ENCODE measurements around the gene CSTF1.

The CSTF1 gene

GRCh38 chr20:56430957-56431356, 38.5 kb downstream of the CSTF1 start:
- DNase-seq, result no peak

DNA sequence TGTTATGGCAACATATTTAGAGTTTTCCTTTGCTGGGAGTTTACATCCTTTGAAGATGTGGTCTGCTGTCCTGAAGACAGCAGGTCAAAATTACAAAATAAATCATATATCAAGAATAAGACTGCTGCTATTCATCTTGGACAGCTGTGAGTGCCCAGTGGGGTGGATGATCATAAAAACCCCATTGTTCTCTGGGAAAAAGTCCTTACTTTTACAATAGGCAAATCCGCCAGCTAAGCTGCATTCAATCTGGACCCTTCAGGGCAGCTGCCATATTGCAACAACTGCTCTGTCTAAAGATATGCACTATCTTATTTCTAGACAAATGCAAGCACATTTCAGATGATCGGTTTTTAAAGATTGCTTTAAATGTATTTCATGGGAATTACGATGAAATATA, 39.0 kb downstream of the CSTF1 start:
- DNase-seq, result no peak

- DNase-seq, result no peak
Measured at GRCh38 chr20:56433221-56433879, 40.9 kb downstream of the CSTF1 start.

DNA sequence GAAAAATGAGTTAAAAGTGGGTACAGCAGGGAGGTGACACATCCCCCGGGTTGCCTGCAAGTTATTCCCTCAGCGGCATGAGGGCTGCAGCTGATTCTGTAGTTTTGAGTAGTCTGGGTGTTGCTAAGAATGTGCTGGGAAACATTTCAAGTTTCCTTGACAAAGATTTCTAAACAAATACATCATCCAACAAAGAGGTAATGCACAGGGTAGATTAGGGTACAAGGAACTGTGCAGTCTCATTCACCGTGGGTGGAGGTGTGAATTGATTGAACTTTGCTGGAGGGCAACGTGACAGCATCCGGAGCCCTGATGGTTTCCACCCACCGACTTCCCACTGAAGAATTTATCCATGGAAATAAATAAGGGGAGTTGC, 41.4 kb downstream of the CSTF1 start:
- no peak for DNase-seq

DNA sequence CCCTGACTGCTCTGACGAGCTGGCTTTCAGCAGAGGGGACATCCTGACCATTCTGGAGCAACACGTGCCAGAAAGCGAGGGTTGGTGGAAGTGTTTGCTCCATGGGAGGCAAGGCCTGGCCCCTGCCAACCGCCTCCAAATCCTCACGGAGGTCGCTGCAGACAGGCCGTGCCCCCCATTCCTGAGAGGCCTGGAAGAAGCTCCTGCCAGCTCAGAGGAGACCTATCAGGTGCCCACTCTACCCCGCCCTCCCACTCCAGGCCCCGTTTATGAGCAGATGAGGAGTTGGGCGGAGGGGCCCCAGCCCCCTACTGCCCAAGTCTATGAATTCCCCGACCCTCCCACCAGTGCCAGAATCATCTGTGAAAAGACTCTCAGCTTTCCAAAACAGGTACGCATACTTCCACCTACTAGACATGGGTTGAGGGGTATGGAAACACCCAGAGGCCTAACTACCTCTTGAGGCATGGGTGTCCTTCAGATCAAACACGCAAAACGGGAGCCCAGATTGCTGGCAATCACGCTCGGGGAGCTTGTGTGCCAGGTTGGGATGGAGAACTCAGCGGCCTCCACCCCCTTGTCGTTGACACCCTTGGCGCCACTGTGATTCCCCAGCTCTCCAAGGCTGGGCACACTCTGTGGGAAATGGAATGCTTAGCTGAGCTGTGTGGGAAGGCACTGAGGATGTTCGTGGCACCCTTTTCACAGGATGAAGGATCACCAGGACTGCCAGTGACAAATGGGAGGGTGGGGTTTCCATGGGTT, 44.9 kb downstream of the CSTF1 start:
- no peak for DNase-seq

DNA sequence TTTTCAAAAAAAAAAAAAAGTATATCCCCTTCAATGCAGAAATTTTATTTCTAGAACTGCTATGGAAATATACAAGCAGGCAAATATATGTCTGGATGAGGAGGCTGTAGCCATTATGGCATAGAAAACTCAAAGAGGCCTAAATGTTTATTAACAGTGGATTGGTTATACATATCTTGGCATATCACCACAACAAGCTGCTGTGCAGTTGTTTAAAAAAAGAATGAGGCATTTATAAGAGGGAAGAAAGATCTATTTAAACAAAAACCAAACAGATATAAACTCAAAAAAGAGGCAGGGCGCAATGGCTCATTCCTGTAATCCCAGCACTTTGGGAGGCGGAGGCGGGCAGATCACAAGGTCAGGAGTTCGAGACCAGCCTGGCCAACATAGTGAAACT, 45.8 kb downstream of the CSTF1 start:
- DNase-seq, result no peak

- no peak for DNase-seq
Measured at GRCh38 chr20:56439771-56440291, 47.4 kb downstream of the CSTF1 start.

GRCh38 chr20:56440346-56441007, 48.0 kb downstream of the CSTF1 start:
- no peak for DNase-seq

- DNase-seq, result no peak
Measured at GRCh38 chr20:56442389-56443365, 50.2 kb downstream of the CSTF1 start.

DNA sequence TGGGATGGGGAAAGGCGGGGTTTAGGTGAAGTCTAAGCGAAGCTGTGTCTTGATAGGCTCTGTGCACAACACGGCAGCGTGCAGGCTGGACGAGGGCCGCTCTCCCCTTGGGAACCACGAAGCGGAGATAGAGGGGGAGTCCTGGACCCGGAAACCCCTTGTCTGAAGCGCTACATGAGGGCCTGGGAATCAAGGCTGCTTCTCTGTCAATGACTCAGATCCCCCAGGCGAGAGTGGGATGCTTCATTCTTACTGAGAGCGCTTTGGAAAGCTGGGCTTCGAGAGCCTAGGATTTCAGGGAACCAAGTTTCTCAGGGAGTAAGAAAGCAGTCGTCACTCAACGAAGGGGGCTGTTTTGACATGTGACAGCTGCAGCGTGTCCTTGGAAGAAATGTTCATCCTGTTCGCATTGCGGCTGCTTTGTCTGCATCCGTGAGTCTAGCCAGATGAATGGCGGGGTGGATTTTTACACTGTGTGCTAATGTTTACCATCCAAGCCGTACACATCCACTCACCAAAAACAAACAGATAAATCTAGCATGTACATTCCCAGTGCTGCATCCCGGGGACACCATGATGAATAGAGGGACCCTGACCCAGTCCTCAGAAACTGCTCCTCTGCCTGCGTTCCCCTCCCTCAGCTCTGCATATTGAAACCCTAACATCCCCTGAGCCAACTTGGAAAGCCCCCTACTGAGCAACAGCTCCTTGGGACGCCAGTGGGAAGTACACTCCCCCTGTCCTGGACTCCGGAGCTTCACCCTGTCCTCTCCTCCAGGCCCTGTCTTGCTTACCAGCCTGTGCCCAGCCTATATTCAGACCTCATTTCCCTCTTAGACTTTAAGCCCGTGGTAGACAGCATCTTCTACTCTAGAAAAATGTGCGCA, 51.5 kb downstream of the CSTF1 start:
- no peak for DNase-seq

- no peak for DNase-seq
Measured at GRCh38 chr20:56445130-56445529, 52.7 kb downstream of the CSTF1 start.

DNA sequence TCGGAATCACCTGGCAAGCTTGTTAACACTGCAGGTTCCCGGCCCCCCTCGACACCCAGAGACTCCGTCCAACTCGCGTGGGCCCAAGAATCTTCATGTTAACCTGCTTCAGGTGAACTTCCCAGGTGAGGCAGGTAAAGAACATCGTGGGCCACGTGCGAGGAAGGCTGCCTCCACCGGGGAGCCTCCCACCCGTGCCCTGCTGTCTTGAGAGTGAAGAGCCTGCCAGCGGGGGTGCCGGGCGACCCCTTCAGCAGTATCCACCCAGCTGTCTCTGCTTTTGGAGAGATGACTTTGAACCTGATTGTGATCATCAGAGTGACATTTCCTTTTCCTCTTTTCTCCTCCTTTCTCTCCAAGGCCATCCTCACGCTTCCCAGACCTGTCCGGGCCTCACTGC, 53.1 kb downstream of the CSTF1 start:
- no peak for DNase-seq

DNA sequence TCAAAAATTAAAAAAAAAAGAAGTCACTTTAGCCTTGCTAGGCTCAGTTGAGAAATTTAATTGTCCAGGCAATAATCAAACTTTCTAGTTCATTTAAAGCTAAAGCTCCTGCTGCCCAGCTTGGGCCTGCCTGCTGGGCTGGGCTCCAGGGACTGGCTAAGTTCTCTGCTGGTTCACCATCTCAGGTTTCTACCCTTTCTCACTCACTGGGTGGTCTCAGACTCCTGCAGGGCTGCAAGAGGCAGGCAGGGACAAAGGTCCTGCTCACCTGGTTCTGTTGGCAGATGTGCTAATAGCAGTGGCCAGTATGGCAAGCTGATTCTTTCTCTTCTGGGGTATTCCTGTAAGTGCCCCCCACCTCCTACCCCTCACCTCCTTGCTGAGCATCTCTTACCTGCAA, 54.8 kb downstream of the CSTF1 start:
- DNase-seq, result no peak

- no peak for DNase-seq
Measured at GRCh38 chr20:56449459-56449858, 57.0 kb downstream of the CSTF1 start.

DNA sequence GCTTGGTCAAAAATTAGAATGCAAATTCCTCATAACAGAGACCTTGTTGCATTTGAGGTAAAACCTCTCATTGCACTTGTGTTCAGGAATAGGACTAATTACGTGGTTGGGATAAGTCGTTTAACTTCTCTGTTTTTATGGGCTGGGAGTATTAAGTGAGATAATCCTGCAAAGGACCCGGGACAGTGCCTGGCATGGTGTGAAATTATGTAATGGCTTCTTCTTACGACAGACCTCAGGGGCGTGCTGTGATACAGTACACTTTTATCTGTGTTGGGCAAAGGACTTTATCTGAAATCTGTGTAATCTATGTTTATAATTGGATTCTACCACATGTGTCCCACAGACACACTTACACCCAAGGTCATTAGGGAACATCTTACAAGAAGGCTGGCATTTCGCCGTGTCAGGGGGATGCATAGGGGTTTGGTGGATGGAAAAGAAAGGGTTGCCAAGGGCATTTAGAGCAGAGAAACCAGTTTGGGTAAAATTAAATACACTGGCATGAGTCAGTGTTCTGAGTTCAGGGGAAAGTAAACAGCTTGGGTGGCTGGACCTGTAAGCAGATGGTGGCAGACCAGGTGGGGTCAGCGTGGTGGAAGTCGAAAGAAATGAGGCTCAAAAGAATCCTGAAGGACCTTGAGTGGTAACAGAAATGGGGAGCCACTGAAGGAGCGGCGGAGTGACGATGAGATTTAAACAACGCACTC, 58.8 kb downstream of the CSTF1 start:
- no peak for DNase-seq

- no peak for DNase-seq
Measured at GRCh38 chr20:56453352-56453751, 60.9 kb downstream of the CSTF1 start.

DNA sequence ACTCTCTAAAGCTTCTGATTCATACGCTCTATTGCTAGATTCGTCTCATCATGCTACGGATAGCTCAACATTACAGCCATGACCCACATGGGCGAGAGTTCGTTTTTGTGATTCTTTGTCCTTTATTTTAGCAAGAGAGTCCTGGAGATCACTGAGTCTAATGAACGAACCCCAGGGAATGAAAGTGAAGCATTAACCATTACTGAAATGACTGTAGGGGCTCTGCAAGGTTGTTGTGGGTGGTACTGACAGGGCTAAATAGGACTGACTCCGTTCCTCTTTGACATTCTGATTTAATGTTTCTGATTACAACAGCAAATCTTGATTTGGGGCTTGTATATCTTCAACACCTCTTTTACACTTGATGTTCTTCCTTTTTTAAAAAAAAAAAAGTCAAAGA, 62.3 kb downstream of the CSTF1 start:
- DNase-seq, result no peak

Measured in DMS 273 treated with DMSO at 0.1 percent for 48 hours (cell line).